ENCODE measurements around the gene C1orf21.

DNA sequence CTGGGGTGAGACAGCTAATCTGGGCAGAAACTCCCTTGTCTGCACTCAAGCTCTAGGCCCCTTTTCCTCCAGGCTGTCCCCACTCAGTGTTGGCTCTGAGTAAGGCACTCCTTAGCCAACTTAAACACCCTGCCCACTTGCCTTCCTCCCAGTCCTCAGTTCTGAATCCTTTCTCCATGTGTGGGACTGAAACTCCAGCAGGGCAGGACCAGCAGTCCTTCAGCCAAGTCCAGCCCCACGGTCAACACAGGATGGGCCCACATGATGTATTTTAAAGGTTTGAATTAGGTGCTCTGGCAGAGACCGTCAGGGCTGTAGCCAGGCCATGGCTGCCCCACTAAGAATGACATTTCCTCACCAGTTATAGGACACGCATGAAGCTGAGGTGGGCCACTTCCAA, 260.0 kb downstream of the C1orf21 start:
- TF ChIP-seq POLR2A (IDR thresholded peaks at IDR 0.05) (no peak), CTCF (IDR thresholded peaks at IDR 0.05) (no peak)

Data from Peyer's patch (tissue), 4 donors.